ENCODE measurements around the gene FSD2. TPM values are rescaled to one million over a fixed set of nuclear protein-coding genes. Genes with fewer than 3 reads are reported as not detected.
"Not testable (repeated sequence)": the region's sequence is repeated elsewhere in the genome, so short reads cannot be mapped to it uniquely, and the experiment has no call there.

Gene FSD2
- total RNA-seq, 1 experiment from 2014 or later: not detected

DNA sequence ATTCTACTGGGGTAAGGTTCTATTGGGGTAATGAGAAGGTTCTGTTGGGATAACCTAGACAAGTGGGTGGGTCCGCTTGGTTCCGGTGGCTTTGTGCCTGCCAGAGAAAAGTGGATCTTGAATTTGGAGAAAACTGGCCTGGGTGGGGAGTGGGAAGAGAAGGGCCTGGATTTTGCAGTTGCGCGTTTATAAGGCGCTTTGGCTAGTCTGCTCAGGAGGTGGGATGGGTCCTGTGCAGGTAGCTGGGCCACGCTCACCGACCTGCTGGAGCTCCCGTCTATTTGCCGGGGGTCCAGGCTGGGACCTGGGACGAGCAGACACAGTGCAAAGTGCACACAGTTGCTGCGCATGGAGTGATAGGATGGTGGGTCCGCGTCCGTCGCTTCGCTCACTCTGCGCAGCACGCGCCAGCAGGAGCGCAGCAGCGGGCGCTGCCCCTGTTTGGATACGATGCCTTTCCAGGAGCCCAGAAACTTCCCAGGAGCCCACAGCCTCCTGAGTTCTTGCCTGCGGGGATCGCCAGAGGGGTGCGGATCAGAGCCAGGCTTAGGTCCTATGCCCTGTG lies 94.9 kb downstream of the FSD2 start:
- H3K4me1 Mint-ChIP-seq (ENCODE audit: insufficient read depth, unreplicated experiment): no peaks in the 10 kb centered on the region
- no TSS peak for BruUV-seq (replicated peaks)
- no peaks in the 10 kb centered on the region for H3K36me3 Mint-ChIP-seq (ENCODE audit: insufficient read depth, unreplicated experiment)
- no peaks in the 10 kb centered on the region for H3K27me3 Mint-ChIP-seq (ENCODE audit: insufficient read depth, unreplicated experiment)
- H3K27ac Mint-ChIP-seq (ENCODE audit: low read depth, unreplicated experiment): no peak overlapping the region
- ChIA-PET POLR2A (interaction anchor here (3.7 kb wide), 1 partner anchor 40 kb away, joined by 35 read pairs; no protein-coding TSS in a partner anchor), CTCF (no interaction called here)
- no peak for DNase-seq (ENCODE audit: unreplicated experiment)
- intact Hi-C loops (cut with micrococcal nuclease): no loop called here
- no peaks in the 10 kb centered on the region for H3K9me3 Mint-ChIP-seq (ENCODE audit: unreplicated experiment)
- TF ChIP-seq, protein P1, sequence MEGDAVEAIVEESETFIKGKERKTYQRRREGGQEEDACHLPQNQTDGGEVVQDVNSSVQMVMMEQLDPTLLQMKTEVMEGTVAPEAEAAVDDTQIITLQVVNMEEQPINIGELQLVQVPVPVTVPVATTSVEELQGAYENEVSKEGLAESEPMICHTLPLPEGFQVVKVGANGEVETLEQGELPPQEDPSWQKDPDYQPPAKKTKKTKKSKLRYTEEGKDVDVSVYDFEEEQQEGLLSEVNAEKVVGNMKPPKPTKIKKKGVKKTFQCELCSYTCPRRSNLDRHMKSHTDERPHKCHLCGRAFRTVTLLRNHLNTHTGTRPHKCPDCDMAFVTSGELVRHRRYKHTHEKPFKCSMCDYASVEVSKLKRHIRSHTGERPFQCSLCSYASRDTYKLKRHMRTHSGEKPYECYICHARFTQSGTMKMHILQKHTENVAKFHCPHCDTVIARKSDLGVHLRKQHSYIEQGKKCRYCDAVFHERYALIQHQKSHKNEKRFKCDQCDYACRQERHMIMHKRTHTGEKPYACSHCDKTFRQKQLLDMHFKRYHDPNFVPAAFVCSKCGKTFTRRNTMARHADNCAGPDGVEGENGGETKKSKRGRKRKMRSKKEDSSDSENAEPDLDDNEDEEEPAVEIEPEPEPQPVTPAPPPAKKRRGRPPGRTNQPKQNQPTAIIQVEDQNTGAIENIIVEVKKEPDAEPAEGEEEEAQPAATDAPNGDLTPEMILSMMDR (IDR thresholded peaks at IDR 0.05; ENCODE audit: unreplicated experiment): no peak
- no peak overlapping the region for H3K4me3 Mint-ChIP-seq (ENCODE audit: unreplicated experiment)

DNA sequence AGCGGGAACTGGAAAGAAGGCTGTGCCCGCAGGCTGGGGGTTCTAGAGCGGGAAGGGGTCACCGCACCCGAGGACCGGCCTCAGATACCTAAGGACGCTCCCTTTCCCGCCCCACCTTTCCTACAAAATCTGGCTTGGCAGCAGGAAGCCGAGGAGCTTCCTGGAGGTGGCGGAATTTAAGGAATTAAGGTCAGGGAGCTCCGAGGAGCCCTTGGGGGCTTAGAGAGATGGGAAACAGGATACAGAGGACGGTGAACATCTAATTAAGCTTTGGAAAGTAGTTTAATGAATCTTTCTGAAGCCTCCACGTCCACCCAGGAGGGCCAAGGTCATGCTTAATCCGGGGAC lies 95.7 kb downstream of the FSD2 start:
- H3K27me3 Mint-ChIP-seq (ENCODE audit: insufficient read depth, unreplicated experiment): no peaks in the 10 kb centered on the region
- POLR2A ChIA-PET: interaction anchor here (0.6 to 3.7 kb wide), 3 partner anchors 41 to 102 kb away, joined by 3 to 35 read pairs (median 7); no protein-coding TSS in a partner anchor
- H3K36me3 Mint-ChIP-seq (ENCODE audit: insufficient read depth, unreplicated experiment): no peaks in the 10 kb centered on the region
- no peak overlapping the region for H3K27ac Mint-ChIP-seq (ENCODE audit: low read depth, unreplicated experiment)
- DNase-seq (ENCODE audit: unreplicated experiment): no peak
- no TSS peak for BruUV-seq (replicated peaks)
- CTCF ChIA-PET: no interaction called here
- TF ChIP-seq, protein P1 (IDR thresholded peaks at IDR 0.05; ENCODE audit: unreplicated experiment): no peak
- H3K9me3 Mint-ChIP-seq (ENCODE audit: unreplicated experiment): no peaks in the 10 kb centered on the region
- no peak overlapping the region for H3K4me3 Mint-ChIP-seq (ENCODE audit: unreplicated experiment)
- intact Hi-C loops (cut with micrococcal nuclease): no loop called here
- H3K4me1 Mint-ChIP-seq (ENCODE audit: insufficient read depth, unreplicated experiment): no peaks in the 10 kb centered on the region

DNA sequence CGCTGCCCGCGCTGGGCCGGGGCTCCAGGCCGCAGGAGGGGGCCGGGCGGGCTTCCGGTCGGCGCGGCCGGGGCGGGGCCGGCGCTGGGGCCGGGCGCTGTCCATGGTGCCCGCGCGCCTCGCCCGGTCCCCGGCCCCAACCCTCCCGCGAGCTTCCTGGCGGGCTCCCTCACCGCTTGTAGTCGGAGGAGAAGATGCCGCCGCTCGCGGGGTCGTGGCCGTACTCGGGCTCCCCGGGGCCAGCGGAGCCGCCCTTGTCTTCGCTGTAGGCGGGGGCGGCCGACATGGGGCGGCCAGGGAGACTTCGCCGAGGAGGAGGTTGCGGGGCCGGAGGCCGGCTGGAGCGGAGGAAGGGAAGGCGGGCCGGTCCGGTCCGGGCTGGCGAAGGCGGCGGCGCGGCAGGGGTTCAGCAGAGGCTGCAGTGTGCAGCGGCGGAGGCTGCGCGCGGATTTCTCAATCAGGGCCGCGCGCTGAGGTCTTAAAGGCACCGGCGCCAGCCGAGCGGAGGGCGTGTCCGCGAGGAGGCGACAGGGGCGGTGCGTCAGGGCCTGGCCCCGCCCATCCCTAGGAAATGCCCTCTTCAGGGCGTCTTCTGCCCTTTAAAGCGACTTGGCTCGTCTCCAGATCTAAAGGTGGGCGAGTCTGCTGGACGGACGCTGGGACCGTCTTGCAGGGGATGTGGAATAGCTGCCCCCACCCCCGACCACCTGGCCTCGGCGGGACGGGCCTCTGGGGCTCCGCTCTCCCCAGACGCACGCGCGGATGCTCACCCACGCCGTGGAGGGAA lies 96.3 kb downstream of the FSD2 start, which contains the start of gene AP3B2:
TSS of gene AP3B2 (minus strand) at position 455 of the 787 bp plus-strand sequence. CDS start at position 286, 169 bp downstream.
- intact Hi-C loops (cut with micrococcal nuclease): loop anchor here (1.0 to 10.0 kb wide), 2 partner anchors 46 to 95 kb away; partner anchors contain the start of genes FSD2 and WHAMM
- H3K4me3 Mint-ChIP-seq (ENCODE audit: unreplicated experiment): no peak within 1 kb of the TSS
- H3K4me1 Mint-ChIP-seq (ENCODE audit: insufficient read depth, unreplicated experiment): no peaks in the 10 kb centered on the region
- H3K9me3 Mint-ChIP-seq (ENCODE audit: unreplicated experiment): no peaks in the 10 kb centered on the region
- no peaks in the 10 kb centered on the region for H3K36me3 Mint-ChIP-seq (ENCODE audit: insufficient read depth, unreplicated experiment)
- no peak within 1 kb of the TSS for H3K27ac Mint-ChIP-seq (ENCODE audit: low read depth, unreplicated experiment)
- ChIA-PET CTCF (interaction anchor here (0.7 kb wide), 1 partner anchor 554 kb away, joined by 3 read pairs; no protein-coding TSS in a partner anchor), POLR2A (interaction anchor here (0.7 to 3.7 kb wide), 7 partner anchors 9 to 170 kb away, joined by 3 to 35 read pairs (median 5); partner anchors contain the start of gene RPS17)
- no peaks in the 10 kb centered on the region for H3K27me3 Mint-ChIP-seq (ENCODE audit: insufficient read depth, unreplicated experiment)
- TF ChIP-seq, protein P1 (IDR thresholded peaks at IDR 0.05; ENCODE audit: unreplicated experiment): no peak
- DNase-seq (ENCODE audit: unreplicated experiment): peak; percentile 71
- no TSS peak for BruUV-seq (replicated peaks)

DNA sequence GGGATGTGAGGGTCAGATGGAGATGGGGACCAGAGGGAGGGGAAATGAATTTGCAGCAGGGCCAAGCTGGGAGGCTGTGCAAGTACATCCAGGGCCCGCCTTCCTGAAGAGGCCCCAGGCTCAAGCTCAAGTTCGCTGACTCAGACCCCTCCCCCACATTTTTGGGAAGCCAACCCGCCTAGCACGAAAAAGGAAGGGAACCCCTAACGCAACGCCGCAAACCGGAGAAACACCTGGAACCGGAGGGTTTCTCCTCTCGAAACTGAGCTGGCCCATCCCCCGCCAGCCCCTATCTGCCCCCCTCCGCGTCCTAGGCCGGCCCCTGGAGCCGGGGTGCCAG lies 96.8 kb downstream of the FSD2 start:
- no peaks in the 10 kb centered on the region for H3K36me3 Mint-ChIP-seq (ENCODE audit: insufficient read depth, unreplicated experiment)
- intact Hi-C loops (cut with micrococcal nuclease): loop anchor here (1.0 to 10.0 kb wide), 2 partner anchors 46 to 96 kb away; partner anchors contain the start of genes FSD2 and WHAMM
- no peaks in the 10 kb centered on the region for H3K9me3 Mint-ChIP-seq (ENCODE audit: unreplicated experiment)
- no peaks in the 10 kb centered on the region for H3K4me1 Mint-ChIP-seq (ENCODE audit: insufficient read depth, unreplicated experiment)
- ChIA-PET POLR2A (interaction anchor here (0.7 to 3.7 kb wide), 7 partner anchors 9 to 169 kb away, joined by 3 to 35 read pairs (median 5); partner anchors contain the start of gene RPS17), CTCF (interaction anchor here (0.7 to 1.8 kb wide), 2 partner anchors 42 to 555 kb away, joined by 3 to 6 read pairs; no protein-coding TSS in a partner anchor)
- BruUV-seq (replicated peaks): no TSS peak
- no peak overlapping the region for H3K4me3 Mint-ChIP-seq (ENCODE audit: unreplicated experiment)
- no peaks in the 10 kb centered on the region for H3K27me3 Mint-ChIP-seq (ENCODE audit: insufficient read depth, unreplicated experiment)
- DNase-seq (ENCODE audit: unreplicated experiment): no peak
- TF ChIP-seq, protein P1 (IDR thresholded peaks at IDR 0.05; ENCODE audit: unreplicated experiment): no peak
- H3K27ac Mint-ChIP-seq (ENCODE audit: low read depth, unreplicated experiment): no peak overlapping the region

DNA sequence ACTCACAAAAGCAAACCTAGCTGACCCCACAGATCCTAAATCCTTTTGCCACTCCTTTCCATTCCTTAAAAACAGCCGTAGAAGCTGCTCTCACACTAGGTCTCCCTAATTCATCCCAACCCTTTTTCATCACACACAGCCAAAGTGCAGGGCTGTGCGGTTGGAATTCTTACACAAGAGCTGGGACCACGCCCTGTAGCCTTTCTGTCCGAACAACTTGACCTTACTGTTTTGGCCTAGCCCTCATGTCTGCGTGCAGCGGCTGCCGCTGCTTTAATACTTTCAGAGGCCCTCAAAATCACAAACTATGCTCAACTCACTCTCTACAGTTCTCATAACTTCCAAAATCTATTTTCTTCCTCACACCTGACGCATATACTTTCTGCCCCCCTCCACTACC lies 100.0 kb downstream of the FSD2 start:
- POLR2A ChIA-PET; H3K4me3 Mint-ChIP-seq (ENCODE audit: unreplicated experiment); DNase-seq (ENCODE audit: unreplicated experiment); H3K27ac Mint-ChIP-seq (ENCODE audit: low read depth, unreplicated experiment); BruUV-seq (replicated peaks); CTCF ChIA-PET; H3K36me3 Mint-ChIP-seq (ENCODE audit: insufficient read depth, unreplicated experiment); H3K27me3 Mint-ChIP-seq (ENCODE audit: insufficient read depth, unreplicated experiment); H3K4me1 Mint-ChIP-seq (ENCODE audit: insufficient read depth, unreplicated experiment); H3K9me3 Mint-ChIP-seq (ENCODE audit: unreplicated experiment): not testable (repeated sequence)
- intact Hi-C loops (cut with micrococcal nuclease): loop anchor here (10.0 kb wide), 1 partner anchor 99 kb away; the partner anchor contains the start of genes FSD2 and WHAMM

All from MCF 10A (cell line).